ENCODE measurements around the gene APBA3.
A peak's percentile ranks its signal among the peaks of the same experiment; 100 is the strongest.
"Not testable (repeated sequence)": the region's sequence is repeated elsewhere in the genome, so short reads cannot be mapped to it uniquely, and the experiment has no call there.

The APBA3 gene

DNA sequence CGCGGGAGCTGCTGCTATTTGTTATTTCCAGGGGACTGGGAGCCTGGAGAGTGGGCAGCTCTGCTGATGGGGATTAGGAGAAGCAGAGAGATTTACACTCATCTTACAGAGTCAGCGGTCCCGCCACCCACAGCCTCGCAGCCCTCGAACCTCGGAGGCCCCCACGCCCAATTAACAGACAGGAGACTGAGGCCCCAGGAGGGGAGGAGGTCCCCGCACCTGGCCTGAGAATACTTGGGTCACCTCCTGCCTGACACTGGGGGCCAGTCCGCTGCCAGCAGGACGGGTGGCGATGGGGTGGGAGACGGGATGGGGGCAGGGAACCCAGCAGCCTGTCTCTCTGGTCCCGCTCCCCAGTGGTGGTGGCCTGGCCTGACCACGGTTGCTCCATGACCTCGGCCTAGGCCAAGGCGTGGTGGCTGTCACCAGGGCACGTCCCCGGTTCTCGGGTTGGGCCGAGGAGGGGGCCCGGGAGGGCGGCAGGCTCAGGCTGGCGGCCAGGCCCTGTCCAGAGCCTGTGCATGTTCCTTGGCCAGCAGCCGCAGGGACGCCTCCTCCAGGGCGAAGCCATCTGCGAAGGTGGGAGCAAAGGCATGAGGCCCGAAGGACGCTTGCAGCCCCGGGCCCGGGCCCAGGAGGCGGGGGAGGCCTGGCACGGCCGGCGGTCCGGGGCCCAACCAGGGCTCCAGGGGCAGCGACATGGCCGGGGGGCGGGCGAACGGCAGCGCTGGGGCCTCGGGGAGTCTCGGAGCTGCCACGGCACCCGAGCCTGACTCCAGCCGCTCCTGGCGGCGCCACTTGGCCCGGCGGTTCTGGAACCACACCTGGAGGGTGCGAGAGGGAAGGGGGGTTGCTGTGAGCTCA lies 8.9 kb upstream of the APBA3 start:
- no peak for DNase-seq

DNA sequence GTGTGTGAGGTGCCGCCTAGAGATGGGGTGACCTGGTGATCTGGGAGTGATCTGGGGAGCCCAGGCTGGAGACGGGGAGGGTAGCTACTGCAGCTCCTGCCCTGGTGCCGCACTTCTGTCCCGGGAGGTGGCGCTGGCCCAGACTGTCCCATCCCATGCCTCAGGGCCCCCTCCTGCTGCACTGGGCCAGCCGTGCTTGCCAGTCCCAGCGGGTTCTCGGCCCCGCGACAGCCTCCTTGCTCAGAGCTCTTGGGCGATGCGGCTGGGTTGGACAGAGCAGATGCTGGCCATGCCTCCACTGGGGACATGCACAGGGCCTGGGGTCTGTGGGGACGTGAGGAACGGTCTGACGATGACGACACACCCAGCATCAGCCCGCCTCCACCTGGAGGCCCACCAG lies 8.0 kb upstream of the APBA3 start:
- DNase-seq = no peak

DNA sequence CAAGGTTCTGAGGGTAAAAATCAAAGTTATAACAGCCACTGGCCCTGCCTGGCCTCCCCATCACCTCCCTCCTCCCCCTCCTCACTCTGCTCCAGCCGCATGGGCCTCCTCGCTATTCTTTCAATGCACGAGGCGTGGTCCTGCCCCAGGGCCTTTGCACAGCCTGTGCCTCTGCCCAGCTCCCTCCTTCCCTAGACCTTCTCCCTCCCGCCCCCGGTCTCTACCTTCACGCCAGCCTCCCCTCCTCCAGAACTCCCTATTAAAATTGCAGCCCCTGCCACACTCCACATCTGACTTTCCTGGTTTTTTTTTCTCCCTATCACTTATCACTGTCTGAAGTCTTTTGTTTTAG lies 7.2 kb upstream of the APBA3 start:
- no peak for DNase-seq

DNA sequence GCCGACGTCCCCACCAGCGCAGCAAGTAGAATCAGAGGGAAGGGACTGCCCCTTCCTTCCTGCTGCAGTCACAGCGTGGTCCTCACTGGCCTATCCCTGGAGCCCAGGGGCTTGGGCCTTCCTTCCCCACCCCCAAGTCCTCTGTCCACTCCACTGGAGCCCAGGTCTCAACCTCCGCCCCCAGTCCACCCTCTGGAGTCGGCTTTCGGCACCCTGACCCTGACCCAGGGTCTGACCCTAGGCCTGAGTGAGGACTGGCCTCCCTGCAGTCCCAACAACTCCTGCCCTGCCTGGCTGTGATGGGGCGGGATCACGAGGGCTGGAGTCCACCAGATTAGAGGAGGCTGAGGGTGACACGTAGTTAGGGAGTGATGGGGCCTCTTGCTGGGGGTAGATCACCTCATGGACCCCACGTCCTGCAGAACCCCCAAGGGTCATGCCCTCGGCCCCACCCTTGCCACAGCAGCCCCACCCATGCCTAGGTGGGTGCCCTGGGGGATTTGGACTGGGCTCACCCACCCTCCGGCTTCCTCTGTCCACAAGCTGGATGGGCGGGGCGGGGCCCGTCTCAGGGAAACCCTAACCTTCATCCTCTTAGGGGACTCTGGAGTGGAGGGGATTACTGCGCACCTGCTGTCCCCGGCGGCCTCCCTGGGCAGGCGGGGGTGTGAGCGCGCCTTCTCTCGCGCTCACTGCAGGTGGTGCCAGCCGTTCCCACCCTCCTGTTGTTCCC lies 6.7 kb upstream of the APBA3 start:
- no peak for DNase-seq

DNA sequence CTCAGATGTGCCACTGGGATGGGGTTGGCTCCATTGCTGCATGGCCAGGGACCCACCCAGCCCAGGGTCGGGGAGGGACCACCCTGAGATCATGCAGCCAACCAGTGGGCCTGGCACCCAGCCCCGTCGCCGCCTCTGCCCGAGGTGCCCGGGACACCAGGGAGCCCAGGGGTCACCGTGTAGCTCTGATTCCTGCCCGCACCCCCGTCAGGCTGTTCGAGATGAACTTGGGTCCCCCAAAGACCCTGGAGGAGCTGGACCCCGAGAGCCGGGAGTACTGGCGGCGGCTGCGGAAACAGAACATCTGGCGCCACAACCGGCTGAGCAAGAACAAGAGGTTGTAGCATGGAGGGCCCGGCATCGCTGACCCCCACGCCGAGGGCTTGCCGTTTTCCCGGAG lies 5.6 kb upstream of the APBA3 start:
- no peak for DNase-seq

DNA sequence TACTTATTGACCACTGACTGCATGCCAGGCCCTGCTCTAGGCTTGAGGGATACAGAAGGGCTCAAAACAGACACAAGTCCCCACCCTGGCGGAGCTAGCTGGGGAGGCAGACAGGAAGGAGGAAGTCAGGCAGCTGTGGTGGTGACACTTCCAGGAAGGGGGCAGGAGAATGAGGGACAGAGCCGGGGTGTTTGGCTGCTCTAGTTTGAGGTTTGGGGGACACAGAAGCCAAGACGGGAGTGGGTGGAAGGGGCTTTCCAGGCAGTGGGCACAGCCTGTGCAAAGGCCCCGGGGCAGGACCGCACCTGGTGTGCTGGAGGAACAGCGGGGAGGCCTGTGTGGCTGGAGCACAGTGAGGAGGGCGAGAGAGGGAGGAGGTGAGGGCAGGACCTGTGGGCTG lies 5.0 kb upstream of the APBA3 start:
- peak; percentile 21 for DNase-seq

DNA sequence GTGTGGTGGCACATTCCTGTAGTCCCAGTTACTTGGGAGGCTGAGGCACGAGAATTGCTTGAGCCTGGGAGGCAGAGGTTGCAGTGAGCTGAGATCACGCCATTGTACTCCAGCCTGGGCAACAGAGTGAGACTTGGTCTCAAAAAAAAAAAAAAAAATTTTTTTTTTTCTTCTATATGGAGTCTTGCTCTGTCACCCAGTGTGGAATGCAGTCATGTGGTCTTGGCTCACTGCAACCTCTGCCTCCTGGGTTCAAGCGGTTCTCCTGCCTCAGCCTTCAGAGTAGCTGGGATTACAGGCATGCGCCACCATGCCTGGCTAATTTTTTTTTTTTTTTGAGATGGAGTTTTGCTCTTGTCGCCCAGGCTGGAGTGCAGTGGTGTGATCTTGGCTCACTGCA lies 4.3 kb upstream of the APBA3 start:
- DNase-seq = not testable (repeated sequence)

DNA sequence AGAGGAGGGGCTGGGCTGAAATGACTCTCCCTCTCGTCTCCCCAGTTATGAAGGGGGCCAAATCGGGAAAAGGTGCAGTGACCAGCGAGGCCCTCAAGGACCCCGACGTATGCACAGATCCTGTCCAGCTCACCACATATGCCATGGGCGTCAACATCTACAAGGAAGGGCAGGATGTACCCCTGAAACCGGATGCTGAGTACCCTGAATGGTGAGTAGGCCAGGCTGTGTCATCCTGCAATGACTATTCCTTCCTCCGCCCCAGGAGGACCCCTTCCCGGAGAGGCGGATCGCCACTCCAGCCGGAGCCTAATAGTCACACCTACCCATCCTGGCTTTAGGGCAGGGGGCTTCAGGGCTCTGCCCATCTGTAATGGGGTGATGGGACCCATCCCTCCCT lies 3.6 kb upstream of the APBA3 start:
- no peak for DNase-seq

DNA sequence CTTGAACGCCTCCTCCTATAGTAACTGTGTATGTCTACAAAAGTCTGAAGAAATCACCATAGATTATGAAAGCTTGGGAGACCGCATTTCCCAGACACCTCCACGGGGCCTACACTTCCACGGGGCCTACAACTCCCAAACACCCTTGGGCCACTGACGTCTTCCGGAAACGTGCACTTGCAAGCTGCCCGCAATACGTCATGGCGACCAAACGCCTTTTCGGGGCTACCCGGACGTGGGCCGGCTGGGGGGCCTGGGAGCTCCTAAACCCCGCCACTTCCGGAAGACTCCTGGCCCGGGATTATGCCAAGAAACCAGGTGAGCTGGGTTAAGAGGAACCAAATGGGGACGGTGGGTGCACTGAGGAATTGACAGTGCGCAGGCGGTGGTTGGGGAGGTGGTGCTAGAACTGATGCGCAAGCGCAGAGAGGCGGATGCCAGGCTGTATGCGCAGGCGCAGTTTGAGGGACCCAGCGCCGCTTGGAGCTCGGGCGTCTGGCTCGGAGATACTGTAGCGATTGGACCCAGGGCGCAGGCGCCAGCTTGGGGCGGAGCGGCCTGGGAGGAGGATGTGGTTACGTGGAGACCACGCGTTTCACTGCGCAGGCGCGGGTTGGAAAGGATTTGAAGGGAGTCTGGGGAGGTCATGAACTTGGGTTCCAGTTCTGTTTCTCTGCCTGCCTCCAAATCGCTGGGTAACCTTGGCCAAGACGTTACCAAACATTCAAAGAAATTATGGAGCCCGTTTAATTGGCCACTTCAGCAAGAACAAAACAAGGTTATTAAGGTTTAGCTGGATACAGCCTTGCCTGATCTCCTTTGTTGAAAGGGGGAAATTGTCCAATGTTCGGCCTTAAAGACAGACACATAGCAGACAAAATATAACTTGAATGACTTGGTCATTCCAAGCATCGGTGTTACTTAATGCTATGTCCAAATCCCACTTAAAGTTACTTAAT lies 1.3 kb upstream of the APBA3 start, which contains the start of gene MRPL54:
Gene MRPL54 (plus strand): TSS at position 182 of the 959 bp plus-strand sequence. CDS start 19 bp downstream, at position 201.
- DNase-seq = peak; percentile 99

DNA sequence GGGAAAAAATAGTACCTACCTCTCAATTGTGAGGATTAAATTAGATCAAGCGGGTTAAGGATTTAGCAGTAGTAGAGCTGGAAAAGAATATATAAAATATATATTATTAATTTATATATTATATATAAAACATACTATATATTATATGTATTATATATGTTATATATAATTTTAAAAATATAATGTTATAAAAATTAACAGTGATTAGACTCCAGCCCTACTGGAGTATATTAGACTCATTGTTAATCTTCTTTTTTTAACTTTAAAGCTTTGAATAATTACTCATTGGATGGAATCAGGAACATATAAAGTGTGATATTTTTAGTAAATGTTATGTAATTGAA lies 610 bp upstream of the APBA3 start:
- DNase-seq = no peak

DNA sequence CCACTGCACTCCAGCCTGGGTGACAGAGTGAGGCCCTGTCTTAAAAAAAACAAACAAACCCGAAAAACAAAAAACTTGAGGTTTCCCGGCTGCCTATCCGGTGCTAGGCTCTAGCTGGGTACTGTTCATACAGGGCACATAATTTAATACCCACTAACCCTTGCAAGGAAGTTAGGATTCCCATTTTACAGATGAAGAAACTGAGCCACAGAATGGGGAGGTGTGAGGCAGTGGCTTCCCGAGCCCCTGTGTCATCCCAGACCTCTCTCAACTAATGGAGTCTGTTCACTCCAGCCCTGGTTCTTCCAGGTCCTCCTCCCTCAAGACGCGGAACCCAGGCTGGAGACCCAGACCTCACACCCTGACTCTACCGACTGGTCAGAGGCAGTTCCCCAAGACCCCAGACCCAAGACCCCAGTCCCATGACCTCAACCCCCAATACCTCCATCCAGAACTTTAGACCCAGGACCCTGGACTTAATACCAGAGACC lies 576 bp downstream of the APBA3 start:
- DNase-seq = peak; percentile 60

DNA sequence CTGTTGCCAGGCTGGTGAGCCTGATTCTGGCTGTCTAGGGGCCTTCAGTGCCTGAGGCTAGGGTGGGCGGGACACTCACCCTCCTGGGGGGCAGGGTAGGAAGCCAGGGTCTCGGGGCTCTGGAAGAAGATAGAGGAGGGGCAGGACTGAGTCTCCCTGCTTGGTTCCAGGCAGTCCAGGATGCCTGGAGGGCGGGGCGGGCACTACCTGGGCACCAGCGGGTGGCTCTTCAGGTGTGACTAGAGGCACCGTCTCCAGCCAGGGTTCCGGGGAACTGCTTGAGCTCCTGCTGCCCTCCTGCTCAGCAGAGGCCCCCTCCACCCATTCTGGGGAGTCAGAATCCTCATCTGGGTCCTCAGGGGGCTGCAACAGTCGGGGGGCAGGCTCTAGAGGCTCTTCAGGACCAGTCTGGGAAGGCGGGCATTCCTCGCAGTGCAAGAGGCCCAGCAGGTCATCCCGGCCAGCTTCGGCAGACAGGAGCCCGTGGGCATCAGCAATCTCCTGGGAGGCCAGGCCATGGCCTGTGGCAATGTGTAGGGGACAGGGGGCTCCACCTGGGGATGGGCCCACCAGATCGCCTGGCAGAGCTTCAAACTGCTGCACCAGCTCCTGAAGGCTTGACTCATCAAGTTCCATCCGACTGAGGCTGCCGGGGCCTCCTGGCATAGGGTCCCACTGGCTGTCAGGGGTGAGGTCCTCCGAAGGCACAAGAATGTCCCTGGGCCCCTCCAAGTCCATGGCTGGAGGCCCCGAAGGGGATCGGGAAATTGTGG lies 1.8 kb downstream of the APBA3 start:
- no peak for DNase-seq

DNA sequence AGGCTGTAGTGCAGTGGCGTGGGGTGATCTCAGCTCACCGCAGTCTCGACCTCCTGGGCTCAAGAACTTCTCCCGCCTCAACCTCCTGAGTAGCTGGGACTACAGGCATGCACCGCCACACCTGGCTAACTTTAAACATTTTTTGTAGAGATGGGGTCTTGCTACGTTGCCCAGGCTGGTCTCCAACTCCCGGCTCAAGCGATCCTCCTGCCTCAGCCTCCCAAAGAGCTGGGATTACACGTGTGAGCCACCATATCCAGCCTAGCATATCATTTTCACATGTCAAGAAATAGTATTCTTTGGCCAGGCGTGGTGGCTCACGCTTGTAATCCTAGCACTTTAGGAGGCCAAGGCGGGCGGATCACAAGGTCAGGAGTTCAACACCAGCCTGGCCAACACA lies 3.2 kb downstream of the APBA3 start:
- not testable (repeated sequence) for DNase-seq

DNA sequence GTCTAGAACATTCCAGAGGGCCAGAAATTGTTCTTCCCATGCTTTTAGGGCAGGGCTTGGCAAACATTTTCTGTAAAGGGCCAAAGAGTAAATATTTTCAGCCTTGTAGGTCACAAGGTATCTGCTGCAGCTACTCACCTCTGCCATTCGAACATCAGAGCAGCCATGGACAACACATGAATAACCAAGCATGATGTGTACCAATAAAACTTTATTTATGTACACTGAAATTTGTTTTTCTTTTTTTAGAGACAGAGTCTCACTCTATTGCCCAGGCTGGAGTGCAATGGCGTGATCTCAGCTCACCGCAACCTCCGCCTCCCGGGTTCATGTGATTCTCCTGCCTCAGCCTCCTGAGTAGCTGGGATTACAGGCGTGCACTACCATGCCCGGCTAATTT lies 3.8 kb downstream of the APBA3 start:
- not testable (repeated sequence) for DNase-seq

DNA sequence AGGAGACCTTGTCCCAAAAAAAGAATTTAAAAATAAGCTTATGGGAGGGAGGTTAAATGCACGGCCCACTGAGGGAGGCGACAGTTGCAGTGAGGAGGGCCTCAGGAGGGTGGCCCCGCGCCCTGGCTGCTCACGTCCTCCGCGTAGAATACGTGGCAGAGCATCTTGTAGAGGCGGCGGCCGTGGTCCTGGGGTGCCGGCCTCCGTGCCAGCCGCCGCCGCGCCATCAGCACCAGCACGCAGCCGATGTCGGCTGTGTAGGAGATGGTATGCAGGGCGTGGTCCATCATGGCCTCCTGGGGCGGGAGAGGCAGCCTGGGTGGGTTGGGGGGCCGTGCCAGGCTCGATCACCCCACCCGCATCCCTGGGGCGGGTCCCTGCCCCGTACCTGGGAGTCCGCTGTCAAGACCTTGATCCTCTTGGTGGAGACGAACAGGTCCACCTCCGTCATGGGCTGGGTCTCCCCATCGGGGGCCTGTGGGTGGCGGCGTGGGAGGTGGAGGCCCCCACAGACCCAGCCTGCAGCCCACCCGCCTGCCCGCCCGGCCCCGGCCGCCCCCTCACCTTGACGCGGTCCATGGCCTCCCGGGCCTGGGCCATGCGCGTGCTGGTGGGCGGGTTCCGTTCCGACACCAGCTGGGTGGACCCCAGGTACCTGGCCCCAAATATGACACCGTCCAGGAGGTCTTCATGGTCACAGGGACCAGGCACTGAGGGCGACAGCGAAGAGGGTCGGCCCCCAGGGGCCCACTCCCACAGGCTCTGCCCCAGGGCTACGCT lies 7.7 kb downstream of the APBA3 start:
- no peak for DNase-seq

DNA sequence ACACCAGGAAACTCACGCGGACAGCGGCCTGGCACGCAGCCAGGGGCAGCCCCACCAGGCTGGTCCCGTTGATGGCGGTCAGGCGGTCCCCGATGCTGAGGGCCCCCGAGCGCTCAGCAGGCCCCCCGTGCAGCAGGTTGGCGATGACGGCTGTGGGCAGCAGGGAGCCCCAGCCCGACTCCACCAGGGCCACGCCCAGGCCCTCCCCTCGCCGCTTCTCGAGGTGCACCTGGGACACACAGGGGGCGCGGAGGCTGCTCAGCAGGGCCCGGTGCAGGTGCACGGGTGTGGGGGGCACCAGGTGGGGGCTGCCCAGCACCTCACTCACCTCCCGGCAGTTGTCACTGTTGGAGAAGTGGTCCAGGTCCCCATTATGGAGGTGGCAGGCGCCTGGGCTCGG lies 9.0 kb downstream of the APBA3 start:
- DNase-seq = no peak

DNA sequence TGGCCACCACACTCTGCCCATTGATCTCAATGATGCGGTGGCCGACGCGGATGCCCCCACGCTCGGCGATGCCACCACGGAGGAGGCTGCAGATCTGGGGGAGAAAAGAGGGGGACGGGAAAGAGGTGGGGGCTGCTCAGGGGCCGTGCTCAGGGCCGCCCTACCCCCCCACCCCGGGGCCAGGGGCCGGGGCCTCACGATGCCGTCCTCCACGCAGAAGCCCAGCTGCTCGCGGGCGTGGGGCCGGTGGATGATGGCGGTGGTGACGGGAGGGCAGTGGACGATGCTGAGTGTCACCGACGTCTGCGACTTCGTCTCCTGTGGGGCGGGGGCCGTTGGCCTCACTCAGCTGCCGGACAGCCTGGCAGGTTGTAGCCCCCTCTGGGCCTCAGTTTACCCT lies 10.3 kb downstream of the APBA3 start:
- no peak for DNase-seq

DNA sequence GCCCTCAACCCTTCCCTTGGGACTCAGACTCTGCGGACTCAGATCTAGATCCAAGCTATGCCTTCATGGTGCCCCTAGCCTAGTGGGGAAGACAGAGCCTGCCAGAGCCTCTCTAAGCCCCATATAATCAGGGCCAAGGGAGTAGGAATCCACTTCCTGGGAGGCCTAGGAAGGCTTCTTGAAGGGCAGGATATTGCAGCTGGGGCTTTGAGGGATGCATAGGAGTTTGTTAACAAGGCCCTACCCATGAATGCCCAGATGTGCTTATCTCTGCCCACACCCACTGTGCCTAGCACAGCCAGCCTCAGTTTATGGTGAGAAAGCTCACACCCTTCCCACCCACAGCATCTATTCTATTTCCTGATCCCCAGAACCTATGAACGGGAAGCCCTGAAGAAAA lies 11.3 kb downstream of the APBA3 start:
- no peak for DNase-seq

DNA sequence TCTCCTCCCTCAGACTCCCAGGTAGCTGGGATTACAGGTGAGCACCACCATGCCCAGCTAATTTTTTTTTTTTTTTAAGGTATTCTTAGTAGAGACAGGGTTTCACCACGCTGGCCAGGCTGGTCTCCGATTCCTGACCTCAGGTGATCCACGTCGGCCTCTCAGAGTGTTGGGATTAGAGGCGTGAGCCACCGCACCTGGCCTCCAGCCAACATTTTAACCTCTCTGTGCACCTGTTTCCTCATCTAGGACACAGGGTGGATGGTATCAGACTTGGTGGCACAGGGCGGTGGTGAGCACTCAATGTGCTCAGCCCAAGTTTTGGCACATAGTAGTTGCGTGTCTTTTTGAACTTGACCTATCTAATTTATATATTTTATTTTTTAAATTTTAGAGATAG lies 12.5 kb downstream of the APBA3 start:
- DNase-seq = no peak

DNA sequence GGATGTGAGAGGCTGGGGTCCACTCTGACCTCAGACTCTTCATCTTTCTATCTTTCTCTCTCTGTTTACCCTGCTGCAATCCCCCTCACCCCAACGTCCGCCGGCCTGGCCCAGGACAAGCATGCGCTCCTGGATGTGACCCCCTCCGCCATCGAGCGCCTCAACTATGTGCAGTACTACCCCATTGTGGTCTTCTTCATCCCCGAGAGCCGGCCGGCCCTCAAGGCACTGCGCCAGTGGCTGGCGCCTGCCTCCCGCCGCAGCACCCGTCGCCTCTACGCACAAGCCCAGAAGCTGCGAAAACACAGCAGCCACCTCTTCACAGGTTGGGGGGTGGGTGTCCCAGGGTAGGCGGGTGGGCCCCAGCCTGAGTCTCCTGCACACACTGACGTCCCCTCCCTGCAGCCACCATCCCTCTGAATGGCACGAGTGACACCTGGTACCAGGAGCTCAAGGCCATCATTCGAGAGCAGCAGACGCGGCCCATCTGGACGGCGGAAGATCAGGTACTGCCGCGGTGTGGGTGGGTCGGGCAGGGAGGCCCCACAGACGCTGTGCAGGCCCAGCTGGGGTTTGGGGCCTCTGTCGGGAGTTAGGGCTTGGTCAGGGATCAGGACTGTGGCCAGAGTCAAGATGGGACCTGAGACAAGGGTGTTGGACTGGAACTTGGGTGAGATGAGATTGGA lies 15.0 kb downstream of the APBA3 start:
- DNase-seq = no peak
